ENCODE measurements around the gene SLC38A6. TPM values are rescaled to one million over a fixed set of nuclear protein-coding genes. Genes with fewer than 3 reads are reported as not detected.

SLC38A6 gene
- total and polyA plus RNA-seq, 2 experiments from 2014 or later = 11.9 to 23.2 TPM

GRCh38 chr14:61080591-61081010, 99.6 kb downstream of the SLC38A6 start:
- H3K4me1 ChIP-seq (ENCODE audit: insufficient read depth) = peaks cover 10% of the 10 kb centered on the region
- no peak overlapping the region for H3K27ac ChIP-seq (ENCODE audit: low read depth)
- no peak for TF ChIP-seq POLR2AphosphoS5 (IDR thresholded peaks at IDR 0.05; ENCODE audit: low read depth)
- peaks cover 1% of the 10 kb centered on the region for H3K27me3 Mint-ChIP-seq (ENCODE audit: insufficient read depth, low read depth, poor library complexity)
- H3K9me3 Mint-ChIP-seq = no peaks in the 10 kb centered on the region; the same call in 2 of the 3 replicates
- no peak overlapping the region for H3K4me3 ChIP-seq
- no peak overlapping the region for H3K4me2 ChIP-seq
- no peaks in the 10 kb centered on the region; the same call in 1 of the 2 replicates for H3K36me3 ChIP-seq (ENCODE audit: insufficient read depth)
- no peak overlapping the region for H3K4me3 Mint-ChIP-seq
- H3F3A ChIP-seq (replicated peaks; ENCODE audit: low read depth) = no peaks in the 10 kb centered on the region
- H3K9me2 ChIP-seq (ENCODE audit: insufficient read depth) = no peaks in the 10 kb centered on the region
- ATAC-seq = peak; percentile 27
- peaks cover 9% of the 10 kb centered on the region for H3K4me1 Mint-ChIP-seq
- DNase-seq (ENCODE audit: low spot score) = peak; percentile 15
- H3K79me2 ChIP-seq (replicated peaks; ENCODE audit: insufficient read depth) = no peaks in the 10 kb centered on the region
- H3K27me3 ChIP-seq (ENCODE audit: insufficient read depth) = no peaks in the 10 kb centered on the region
- H3K27ac Mint-ChIP-seq = no peak overlapping the region
- no peaks in the 10 kb centered on the region for H4K20me1 ChIP-seq (replicated peaks; ENCODE audit: insufficient read depth)
- H3K36me3 Mint-ChIP-seq (ENCODE audit: low read depth) = peaks cover 15% of the 10 kb centered on the region; the same call in 2 of the 3 replicates
- 0 out of 2 replicates have a peak overlapping the region, but pooled peaks have one; percentile 23 for H2AFZ ChIP-seq

GRCh38 chr14:61088081-61088480, 107.0 kb downstream of the SLC38A6 start:
- no peak for ATAC-seq
- H3K4me1 Mint-ChIP-seq = peaks cover 22% of the 10 kb centered on the region
- peaks cover 1% of the 10 kb centered on the region for H3K27me3 Mint-ChIP-seq (ENCODE audit: insufficient read depth, low read depth, poor library complexity)
- Histone ChIP-seq H2AFZ (no peak overlapping the region), H3K9me2 (ENCODE audit: insufficient read depth) (no peaks in the 10 kb centered on the region), H3K4me2 (no peak overlapping the region), H3K4me1 (ENCODE audit: insufficient read depth) (no peaks in the 10 kb centered on the region), H3K79me2 (replicated peaks; ENCODE audit: insufficient read depth) (no peaks in the 10 kb centered on the region), H3K36me3 (ENCODE audit: insufficient read depth) (no peaks in the 10 kb centered on the region; the same call in 1 of the 2 replicates), H3F3A (replicated peaks; ENCODE audit: low read depth) (no peaks in the 10 kb centered on the region), H3K4me3 (no peak overlapping the region), H3K27me3 (ENCODE audit: insufficient read depth) (no peaks in the 10 kb centered on the region), H4K20me1 (replicated peaks; ENCODE audit: insufficient read depth) (no peaks in the 10 kb centered on the region), H3K27ac (ENCODE audit: low read depth) (no peak overlapping the region)
- H3K27ac Mint-ChIP-seq = no peak overlapping the region
- H3K4me3 Mint-ChIP-seq = no peak overlapping the region
- H3K9me3 Mint-ChIP-seq = peaks cover 2% of the 10 kb centered on the region; the same call in 2 of the 3 replicates
- H3K36me3 Mint-ChIP-seq (ENCODE audit: low read depth) = peaks cover 9% of the 10 kb centered on the region; the same call in 2 of the 3 replicates
- DNase-seq (ENCODE audit: low spot score) = no peak
- TF ChIP-seq ZNF114 (CRISPR knock-in tag; IDR thresholded peaks at IDR 0.05) (no peak), POLR2AphosphoS5 (IDR thresholded peaks at IDR 0.05; ENCODE audit: low read depth) (no peak), CTCF (conservative IDR thresholded peaks at IDR 0.05; ENCODE audit: low read depth in 2 of 2) (no peak), STAT1 (IDR thresholded peaks at IDR 0.05; ENCODE audit: unreplicated experiment) (no peak), REST (IDR thresholded peaks at IDR 0.05; ENCODE audit: unreplicated experiment) (no peak), CREB1 (CRISPR knock-in tag; IDR thresholded peaks at IDR 0.05; ENCODE audit: low read depth) (no peak), ETS1 (IDR thresholded peaks at IDR 0.05) (no peak), EZH2phosphoT487 (IDR thresholded peaks at IDR 0.05; ENCODE audit: unreplicated experiment) (no peak), ZNF462 (CRISPR knock-in tag; IDR thresholded peaks at IDR 0.05) (no peak)
